HUDEP-2 (cell line): ENCODE results near the gene CSTA.
A peak's percentile ranks its signal among the peaks of the same experiment; 100 is the strongest.

ENCODE experiments used
- DNase-seq, 76 experiments: peaks; one replicate each; lab custom pipeline; 2025; ENCODE audit not compliant: unreplicated experiment in 76 of 76; lab: John Stamatoyannopoulos, UW

Gene CSTA

DNA sequence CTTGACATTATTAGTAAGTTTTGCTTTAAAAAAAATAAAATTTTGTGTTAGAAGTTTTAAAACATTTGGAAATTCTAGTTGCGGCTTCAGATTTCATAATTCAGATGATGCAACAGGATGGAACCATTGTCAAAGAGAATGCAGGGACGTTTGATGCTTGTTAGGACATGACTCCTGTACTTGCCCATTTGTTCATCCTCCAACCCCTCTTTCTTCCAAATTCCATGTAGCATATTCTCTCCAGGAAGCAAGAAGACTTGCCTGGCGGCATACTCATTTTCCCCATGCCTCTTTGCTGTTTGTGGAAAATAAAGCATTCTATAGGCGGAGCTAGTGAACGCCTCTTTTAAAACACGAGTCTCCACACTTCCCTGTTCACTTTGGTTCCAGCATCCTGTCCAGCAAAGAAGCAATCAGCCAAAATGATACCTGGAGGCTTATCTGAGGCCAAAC, at the start of gene CSTA:
TSS of gene CSTA (plus strand) at position 378 of the 453 bp plus-strand sequence. CDS start at position 423, 45 bp downstream.
- DNase-seq = no peak

DNA sequence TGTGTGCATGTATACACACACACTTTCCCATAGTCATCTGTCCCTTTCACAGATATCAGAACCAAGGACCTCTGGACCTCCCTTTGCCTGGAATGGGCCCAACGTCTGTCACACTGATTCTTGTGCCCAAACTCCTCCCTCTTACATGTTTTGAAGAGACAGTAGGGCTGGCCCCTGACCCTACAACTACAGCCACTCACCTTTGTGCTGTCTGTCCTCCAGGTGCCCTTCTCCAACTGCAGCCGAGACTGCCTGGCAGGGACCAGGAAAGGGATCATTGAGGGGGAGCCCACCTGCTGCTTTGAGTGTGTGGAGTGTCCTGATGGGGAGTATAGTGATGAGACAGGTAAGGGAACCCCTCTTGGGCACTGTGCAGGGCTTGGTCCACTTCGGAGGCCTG, 43.2 kb upstream of the CSTA start:
- DNase-seq = no peak

- no peak for DNase-seq
Measured at GRCh38 chr3:122283796-122284445, 41.1 kb upstream of the CSTA start.

DNA sequence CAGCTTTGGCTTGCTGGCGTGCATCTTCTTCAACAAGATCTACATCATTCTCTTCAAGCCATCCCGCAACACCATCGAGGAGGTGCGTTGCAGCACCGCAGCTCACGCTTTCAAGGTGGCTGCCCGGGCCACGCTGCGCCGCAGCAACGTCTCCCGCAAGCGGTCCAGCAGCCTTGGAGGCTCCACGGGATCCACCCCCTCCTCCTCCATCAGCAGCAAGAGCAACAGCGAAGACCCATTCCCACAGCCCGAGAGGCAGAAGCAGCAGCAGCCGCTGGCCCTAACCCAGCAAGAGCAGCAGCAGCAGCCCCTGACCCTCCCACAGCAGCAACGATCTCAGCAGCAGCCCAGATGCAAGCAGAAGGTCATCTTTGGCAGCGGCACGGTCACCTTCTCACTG, 40.6 kb upstream of the CSTA start:
- no peak for DNase-seq

- no peak for DNase-seq
Measured at GRCh38 chr3:122294359-122294758, 30.7 kb upstream of the CSTA start.

GRCh38 chr3:122295266-122296062, 29.6 kb upstream of the CSTA start:
- no peak for DNase-seq

GRCh38 chr3:122298239-122298638, 26.8 kb upstream of the CSTA start:
- no peak for DNase-seq

DNA sequence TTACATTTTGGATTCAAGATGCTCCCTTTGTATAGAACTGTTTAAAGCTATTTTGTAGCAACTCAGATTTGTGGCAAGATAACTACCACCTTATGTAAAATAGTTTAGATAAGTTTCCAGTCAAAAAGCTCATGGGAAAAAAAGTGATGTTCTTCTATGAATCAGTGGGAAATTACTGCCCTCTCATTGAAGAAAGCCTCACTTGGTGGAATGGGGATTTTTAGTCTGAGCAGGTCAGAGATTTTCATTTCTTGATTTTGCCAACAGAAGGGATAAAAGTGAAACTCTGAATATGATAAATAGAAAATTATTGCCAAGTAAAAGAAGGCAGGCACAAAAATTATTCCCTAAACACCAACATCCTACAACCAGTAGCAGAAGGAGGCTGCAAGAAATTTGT, 25.8 kb upstream of the CSTA start:
- no peak for DNase-seq

DNA sequence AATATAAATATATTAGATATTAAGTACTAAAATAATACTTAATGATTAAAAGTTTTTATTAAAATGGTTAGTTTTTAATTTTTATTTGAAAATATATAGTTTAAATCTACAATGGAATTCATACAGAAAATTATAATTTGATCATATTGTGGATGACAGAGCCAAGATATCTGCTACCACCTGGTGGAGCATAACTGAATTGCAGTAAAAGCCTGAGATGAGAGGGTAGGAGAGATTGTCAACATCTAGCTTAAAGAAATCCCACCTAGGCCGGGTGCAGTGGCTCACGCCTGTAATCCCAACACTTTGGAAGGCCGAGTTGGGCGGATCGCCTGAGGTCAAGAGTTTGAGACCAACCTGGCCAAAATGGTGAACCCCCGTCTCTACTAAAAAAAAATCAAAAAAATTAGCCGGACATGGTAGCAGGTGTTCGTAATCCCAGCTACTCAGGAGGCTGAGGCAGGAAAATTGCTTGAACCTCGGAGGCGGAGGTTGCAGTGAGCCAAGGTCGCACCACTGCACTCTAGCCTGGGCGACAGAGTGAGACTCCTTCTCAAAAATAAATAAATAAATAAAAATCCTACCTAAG, 25.1 kb upstream of the CSTA start:
- DNase-seq = peak in 21 of 76 experiments; percentile 4 to 50 (median 13)

DNA sequence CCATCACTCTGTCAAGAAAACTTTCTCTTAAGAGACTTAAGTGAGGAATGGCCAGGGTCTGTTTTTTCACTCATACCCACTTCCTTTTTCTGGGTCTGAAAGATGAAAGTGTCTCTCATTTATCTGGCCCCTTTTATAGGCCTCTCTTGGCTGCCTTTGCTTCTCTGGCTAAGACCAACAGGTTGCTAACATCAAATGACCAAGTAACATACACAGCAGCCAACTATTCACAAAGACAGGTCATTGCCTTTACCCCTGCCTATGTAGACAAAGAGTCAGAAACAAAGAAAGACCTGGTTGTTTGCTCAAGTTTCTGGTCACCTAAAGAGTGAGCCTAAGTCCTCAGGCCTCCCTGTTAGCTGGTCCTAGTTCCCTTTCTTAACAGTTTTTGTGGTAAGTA, 24.0 kb upstream of the CSTA start:
- DNase-seq = no peak

- peak in 19 of 76 experiments; percentile 1 to 22 (median 4) for DNase-seq
Measured at GRCh38 chr3:122305818-122306621, 19.0 kb upstream of the CSTA start.

- no peak for DNase-seq
Measured at GRCh38 chr3:122306622-122306953, 18.5 kb upstream of the CSTA start.

GRCh38 chr3:122307094-122307687, 17.9 kb upstream of the CSTA start:
- no peak for DNase-seq

GRCh38 chr3:122307976-122308375, 17.1 kb upstream of the CSTA start:
- no peak for DNase-seq

GRCh38 chr3:122310361-122310760, 14.7 kb upstream of the CSTA start:
- no peak for DNase-seq

DNA sequence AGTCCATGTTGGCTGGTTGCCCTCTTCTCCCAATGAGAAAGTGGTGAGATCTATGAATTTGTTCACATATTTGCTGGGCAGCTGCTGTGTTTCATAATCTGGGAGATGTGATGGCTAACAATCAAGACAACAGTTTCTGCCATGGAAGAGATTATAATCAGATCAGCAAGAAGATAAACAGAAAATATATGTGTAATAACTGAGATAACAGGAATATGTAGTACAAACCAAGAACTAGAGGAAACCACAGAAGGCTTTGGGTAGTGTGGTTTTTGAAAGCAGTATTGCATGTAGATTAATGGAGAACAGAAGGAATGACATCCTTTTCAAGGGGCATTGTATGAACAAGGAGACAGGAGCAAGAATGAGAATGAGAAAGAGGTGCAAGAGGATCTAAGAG, 12.2 kb upstream of the CSTA start:
- DNase-seq = no peak

- DNase-seq = no peak
Measured at GRCh38 chr3:122313281-122313680, 11.8 kb upstream of the CSTA start.

DNA sequence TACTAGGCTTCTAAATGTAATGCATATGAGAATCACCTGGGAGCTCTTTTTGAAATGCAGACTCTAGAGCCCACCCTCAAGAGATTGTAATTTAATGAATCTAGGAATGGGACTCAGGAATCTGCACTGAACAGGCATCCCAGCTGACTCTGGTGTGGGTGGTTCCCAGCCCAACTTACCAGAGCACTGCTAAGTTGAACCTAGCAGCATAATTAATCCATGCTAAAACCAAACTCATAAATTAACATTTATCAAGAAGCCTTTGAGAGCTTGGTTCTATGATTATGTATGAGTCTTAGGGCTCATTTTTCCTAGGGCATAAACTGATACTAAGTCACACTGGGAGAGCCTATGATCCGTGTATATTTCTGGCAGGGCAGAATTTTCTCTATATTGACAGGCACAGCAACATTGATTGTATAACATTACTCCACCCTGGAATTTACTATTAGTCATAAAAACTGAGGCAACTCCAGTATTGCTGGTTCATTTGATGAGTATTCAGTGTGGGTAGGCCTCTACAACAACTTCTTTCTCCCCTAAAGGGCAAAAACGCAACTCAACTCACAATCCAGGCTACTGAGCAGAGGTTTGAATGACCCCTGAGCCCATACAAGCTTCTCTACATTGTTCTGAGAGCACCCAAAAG, 10.7 kb upstream of the CSTA start:
- DNase-seq = no peak

DNA sequence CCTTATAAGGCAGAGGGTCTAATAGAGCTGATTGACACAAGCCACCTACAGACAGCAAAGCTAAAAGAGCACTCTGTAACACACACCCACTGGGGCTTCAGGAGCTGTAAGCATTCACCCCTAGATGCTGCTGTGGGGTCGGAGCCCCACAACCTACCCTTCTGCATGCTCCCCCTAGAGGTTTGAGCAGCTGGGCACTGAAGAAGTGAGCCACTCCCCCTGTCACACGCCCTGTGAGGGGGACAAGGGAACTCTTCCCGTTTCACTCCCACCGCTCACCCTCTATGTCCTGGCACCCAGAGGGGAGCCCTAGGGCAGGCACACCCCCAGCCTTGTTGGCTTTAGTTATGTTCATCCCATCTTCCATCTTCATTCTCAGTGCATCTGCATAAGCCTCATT, 9.4 kb upstream of the CSTA start:
- no peak for DNase-seq

- no peak for DNase-seq
Measured at GRCh38 chr3:122316368-122316767, 8.7 kb upstream of the CSTA start.
